HG02885 (cell line): ENCODE results near the gene USP11.

Source experiments
- ATAC-seq: cut with Tn5 transposase; IDR thresholded peaks from one replicate; pipeline ENCODE4 v1.9.1; 2021; ENCODE audit warnings: mild to moderate bottlenecking; ENCODE audit not compliant: unreplicated experiment, poor library complexity

USP11 gene

DNA sequence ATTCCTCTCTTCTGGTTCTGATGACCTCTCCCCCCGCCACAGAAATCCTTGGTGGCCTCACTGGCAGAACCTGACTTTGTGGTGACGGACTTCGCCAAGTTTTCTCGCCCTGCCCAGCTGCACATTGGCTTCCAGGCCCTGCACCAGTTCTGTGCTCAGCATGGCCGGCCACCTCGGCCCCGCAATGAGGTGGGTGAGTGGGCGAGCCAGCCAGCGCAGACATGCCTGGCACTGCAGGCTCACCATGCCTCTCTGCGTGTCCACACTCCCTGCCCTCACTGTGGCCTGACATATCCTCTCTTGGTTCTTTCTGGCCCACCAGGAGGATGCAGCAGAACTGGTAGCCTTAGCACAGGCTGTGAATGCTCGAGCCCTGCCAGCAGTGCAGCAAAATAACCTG lies 30.5 kb upstream of the USP11 start:
- no peak for ATAC-seq

DNA sequence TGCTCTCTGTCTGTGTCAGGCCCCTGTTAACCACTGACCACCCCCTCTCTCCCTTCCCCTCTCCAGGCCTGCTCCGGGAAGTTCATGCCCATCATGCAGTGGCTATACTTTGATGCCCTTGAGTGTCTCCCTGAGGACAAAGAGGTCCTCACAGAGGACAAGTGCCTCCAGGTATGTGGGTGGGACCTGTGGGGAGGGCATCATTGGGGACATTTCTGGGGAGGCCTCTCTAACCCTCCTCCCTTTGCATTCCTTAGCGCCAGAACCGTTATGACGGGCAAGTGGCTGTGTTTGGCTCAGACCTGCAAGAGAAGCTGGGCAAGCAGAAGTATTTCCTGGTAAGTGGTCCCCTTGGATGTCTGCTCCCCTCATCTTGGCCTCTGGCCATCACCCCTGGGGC lies 29.9 kb upstream of the USP11 start:
- ATAC-seq, result no peak

DNA sequence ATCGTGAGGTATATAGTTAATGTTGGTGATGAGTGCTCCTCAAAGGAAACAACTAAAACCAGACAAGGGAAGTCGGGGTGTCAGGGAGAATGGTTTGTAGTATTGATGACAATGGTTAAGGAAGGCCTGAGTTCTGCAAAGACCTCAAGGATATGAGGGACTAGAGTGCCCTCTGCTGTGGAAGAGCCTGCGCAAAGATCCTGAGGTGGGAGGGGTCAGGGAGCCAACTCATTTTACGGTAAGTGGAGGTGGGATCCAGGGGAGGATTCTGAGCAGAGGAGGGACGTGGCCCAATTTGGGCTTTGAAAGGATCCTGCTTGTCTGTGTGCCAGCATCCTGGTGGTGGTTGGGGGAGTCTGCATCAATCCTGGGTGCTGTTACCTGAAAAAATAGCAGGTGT lies 27.8 kb upstream of the USP11 start:
- ATAC-seq, result no peak

DNA sequence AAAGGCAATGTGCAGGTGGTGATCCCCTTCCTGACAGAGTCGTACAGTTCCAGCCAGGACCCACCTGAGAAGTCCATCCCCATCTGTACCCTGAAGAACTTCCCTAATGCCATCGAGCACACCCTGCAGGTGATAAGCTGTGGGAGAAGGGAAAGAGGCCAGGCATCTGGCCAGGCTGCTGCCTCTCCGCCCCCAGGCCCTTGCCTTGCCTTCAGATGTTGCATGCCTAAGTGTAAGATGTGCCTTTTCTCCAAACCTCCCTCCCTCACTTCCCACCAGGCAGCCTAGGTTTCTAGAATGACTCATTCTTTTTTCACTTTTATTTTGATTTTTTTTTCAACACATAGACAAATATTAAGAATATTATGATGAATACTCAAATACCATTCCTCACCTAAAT lies 26.5 kb upstream of the USP11 start:
- ATAC-seq, result no peak

DNA sequence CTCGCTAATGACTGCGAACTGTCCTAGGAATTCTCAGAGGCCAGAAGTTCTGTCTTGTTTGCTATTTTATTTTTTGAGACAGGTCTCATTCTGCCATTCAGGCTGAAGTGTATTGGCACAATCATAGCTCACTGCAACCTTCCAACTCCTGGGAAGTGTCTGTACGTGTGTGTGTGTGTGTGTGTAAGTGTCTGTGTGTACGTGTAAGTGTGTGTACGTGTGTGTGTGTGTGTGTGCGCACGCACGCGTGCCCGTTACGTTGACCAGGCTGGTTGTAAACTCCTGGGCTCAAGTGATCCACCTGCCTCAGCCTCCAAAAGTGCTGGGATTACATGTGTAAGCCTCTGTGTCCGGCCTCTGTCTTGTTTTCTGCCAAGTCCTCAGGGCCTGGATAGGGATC lies 24.7 kb upstream of the USP11 start:
- no peak for ATAC-seq

DNA sequence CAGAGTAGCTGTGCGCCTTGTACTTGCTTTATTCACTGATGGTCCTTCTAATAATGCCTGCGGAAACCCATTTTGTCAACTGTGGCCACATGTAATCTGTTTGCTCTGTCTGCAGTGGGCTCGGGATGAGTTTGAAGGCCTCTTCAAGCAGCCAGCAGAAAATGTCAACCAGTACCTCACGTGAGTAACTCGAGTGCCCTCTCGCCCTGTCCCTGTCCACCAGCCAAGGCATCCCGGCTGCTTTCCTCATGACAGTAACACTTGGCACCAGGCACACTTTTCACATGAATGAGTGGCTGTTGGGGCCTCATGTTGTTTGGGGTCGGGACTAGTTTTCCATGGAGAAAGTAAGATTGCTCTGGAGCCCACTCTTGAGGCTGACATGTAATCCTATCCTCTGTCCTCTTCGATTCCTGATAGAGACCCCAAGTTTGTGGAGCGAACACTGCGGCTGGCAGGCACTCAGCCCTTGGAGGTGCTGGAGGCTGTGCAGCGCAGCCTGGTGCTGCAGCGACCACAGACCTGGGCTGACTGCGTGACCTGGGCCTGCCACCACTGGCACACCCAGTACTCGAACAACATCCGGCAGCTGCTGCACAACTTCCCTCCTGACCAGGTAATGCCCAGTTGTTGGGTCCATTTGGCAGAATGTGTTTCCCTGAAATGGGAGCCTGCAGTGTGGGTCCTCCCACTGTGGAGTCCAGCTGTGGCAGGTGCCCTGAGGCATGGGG lies 23.1 kb upstream of the USP11 start:
- no peak for ATAC-seq

DNA sequence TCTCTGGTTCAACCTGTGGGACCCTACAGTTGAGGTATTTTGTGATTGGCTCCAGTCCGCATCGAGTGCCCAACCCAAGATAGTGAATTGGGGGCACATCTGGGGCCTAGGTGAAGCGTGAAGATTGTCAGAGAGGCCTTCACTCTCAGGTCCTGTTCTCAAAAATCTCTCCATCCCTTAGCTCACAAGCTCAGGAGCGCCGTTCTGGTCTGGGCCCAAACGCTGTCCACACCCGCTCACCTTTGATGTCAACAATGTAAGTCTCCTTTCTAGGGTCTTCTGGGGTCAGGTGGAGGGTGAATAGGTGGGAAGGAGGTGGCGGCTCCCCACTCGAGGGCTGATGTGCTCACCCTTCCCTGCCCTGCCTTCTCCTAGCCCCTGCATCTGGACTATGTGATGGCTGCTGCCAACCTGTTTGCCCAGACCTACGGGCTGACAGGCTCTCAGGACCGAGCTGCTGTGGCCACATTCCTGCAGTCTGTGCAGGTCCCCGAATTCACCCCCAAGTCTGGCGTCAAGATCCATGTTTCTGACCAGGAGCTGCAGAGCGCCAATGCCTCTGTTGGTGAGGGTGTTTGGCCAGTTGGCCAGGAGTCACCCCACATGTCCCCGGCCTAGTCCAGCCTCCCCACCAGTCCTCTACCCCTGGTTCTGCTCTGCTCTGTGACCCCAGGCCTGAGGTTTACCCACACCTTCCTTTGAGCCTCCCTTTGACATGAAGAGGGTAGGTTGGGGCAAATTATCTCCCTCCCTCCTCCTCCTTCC lies 22.0 kb upstream of the USP11 start:
- ATAC-seq, result no peak

DNA sequence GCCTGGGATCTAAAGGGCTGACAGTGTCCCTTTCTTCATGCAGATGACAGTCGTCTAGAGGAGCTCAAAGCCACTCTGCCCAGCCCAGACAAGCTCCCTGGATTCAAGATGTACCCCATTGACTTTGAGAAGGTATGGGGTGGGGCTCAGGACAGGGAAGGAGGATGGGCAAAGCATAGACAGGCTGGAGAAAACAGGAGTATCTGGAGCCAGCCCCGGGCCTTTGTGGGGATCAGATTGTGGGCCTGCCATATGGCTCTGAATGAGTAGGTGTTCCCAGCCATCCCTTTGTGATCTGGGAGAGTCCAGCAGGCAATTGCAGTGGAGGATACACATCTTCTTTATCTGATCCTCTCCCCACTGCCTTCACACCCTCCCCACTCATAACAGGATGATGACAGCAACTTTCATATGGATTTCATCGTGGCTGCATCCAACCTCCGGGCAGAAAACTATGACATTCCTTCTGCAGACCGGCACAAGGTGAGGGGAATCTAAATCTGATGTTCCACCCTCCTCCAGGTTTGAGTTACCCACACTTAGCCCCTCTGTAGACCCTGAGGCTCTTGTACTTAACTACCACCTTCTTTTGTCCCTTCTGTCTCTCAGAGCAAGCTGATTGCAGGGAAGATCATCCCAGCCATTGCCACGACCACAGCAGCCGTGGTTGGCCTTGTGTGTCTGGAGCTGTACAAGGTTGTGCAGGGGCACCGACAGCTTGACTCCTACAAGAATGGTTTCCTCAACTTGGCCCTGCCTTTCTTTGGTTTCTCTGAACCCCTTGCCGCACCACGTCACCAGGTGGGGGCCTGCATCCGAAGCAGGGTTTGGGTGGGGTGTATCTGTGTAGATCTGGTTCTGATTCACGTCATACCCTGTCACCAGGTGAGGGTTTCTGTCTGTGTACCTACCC lies 20.2 kb upstream of the USP11 start:
- no peak for ATAC-seq

DNA sequence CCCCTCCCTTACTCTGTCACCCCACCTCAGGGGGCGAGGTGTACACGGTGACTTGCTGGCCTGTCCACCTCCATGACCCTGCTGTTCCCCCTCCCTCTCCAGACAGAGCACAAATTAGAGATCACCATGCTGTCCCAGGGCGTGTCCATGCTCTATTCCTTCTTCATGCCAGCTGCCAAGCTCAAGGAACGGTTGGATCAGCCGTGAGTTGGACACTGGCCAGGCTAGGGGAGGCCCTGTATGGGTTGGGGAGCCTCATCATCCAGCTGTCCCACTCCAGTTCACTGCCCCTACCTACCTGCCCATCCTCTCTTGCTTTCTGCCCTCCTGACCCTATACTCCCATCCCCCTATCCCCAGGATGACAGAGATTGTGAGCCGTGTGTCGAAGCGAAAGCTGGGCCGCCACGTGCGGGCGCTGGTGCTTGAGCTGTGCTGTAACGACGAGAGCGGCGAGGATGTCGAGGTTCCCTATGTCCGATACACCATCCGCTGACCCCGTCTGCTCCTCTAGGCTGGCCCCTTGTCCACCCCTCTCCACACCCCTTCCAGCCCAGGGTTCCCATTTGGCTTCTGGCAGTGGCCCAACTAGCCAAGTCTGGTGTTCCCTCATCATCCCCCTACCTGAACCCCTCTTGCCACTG lies 18.3 kb upstream of the USP11 start:
- ATAC-seq, result no peak

DNA sequence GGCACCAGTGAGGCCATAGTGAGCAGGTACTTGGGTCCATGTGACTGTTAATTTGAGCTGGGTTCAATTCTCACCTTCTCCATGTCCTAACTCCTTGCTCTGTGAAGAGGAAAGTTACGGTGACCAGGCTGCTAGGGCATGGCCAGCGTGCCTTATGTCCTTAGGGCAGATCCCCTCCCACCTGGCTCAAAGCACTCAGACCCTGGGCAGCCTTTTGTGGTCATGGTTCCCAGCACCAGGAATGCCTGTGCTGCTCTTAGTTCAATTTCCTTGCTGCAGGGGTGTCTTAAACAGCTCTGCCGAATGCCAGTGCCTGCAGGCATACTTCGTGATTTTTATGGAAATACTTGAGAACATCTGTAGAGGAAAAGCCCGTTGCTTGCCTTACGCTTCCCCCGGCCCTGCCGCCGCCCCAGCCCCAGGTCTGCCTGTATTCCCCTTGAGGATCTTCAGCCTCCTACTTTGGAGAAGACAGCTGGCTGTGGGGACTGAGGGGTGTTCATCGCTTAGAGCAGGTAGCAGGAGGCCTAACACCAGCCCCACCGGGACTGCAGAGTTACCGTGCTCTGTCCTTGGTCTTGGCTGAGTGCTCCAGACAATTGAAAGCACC lies 17.4 kb upstream of the USP11 start:
- no peak for ATAC-seq

DNA sequence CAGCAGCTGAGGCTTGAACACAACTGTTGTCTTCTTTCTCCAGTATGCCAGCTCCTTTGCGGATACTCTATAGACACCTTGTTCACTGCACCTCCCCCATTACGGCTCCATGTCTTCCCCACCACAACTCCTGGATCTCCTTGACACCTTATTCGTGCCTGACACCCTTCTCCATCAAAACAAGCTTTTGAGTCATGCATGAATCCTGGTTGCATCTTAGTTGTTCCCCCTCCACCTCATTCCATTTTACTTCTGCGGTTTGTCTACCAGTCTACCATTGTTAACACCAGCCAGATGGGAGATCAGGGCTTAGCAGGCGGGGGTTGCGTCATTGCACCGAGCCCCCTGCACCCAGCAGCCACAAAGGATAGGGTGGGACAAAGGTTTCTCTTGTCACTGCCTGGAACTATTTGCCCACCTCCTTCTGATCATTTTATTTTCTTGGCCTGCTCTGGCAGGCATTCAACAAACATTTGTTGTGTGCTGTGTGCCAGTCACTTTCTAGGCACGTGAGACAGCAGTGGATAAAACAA lies 16.4 kb upstream of the USP11 start:
- ATAC-seq, result no peak

DNA sequence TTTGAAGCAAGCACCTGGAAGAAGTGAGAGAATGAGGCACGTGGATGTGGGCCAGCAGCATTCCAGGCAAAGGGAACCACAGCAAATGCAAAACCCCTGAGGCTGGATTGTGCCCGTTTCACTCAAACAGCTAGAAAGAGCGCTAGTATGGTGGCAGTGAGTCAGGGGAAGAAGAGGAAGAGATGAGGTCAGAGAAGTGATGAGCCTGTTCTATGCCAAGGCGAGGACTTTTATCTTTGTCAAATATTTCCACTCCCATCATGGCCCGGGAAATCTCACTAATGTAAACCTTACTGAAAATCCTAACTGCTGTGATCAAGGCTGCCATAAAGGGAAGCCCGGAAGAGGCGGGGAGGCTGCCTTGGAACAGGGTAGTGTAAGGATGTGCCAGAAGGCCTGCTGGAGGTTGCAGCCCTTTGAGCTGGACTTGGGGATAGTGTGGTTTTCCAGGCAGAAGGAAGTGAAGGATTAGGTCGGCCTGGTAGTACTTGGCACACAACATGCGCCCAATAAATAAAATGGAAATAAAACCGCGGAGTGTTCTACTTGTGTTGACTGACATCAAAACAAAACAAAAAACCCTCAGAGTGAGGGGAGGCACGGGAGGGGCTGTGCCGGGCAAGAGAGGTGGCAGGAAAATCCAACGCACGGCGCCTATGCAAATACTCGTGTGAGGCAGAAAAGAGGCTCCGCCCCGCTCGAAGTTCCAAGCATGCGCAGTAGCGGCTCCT lies 15.5 kb upstream of the USP11 start:
- no peak for ATAC-seq

DNA sequence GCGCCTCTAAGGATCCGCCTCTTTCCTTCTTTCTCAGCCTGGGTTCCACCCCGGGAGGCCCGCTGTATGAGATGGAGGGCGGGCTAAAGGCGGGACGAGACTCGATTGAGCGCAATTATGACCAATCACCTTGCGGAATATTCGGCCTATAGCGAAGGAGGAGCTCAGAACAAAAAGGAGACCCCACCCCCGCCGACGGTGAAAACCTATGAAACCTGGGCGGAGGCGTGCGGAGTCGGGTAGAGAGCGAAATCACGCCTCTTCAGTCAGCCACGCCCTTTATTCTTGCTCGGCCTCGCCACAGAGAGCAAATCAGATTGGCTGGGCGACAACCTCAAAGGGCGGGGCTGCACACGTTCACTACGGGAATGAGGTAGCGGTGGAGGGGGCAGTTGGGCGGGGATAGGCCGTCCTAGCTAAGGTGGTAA lies 14.9 kb upstream of the USP11 start:
- peak; percentile 87 for ATAC-seq

DNA sequence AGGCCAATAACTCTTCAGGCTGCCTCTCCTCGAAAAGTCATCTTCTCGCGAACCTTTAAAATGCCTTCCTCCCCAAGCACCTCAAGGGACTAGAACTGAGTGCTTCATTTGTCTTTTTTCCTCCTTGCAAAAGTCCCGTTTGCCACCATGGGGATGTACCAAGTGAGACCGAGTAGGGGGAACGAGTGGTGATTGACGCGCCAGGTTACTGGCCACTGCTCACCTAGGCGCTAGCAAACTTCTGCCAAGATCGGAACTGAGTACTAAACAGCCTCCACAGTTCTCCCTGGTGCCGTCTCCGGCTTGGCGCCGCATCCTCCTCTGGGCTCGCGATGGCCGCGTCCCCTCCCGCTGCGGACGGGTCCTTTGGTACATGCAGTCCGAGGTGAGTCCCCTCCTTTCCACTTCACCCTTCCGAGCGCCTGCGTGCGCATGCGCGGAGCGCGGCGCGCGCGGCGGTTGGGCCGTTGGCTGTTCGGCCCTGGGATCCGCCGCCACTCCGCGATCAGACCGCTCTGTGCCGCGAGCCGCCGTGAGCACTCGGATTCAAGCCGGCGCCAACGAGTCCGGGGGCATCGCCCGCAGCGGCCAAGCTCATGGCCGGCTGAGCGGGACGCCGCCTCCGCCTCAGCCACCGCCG lies 14.4 kb upstream of the USP11 start, which contains the start of gene CDK16:
TSS of gene CDK16 (plus strand) at position 402 of the 640 bp plus-strand sequence. CDS start 4,877 bp downstream, outside the sequence.
- ATAC-seq, result peak; percentile 53

DNA sequence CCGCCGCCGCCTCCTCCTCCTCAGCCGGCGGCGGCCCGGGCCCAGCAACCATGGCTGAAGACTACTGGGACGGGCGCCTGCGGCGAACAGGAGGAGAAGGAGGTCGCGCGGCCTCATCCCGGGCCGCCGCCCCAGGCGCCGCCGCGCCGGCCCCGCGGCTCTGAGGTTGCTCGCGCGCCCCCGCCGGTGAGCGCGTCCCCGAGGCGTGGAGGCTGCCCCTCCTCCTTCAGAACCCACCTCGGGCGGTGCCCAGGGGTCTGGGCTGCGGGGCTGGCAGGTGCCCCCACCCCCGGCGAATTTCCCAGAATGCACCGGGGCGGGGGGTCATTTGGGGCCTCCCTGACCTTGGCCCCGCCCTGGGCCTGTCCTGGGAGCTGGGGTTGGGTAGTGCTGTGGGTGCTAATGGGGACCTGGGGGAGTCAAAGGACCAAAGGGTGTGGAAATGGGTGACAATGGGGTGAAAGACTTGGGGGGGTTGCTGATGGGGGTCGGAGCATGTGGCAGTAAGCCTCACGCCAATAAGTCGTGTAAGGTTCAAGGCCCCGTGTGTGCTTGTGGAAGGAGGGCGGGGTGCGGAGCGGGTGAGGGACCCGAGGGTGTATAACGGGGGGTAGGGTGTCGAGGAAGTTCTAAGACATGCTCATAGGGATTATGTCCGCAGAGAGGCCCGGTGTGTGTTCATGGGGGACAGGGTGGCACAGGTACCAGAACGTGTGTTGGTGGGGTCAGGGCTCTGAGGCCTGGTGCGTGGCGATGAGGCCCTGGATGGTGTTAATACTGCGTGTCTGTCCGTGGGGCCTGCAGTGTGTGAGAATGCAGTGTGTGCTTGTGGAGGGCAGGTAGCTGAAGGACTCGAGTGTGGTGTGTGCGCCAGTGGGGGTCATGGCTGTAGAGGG lies 13.6 kb upstream of the USP11 start:
- peak; percentile 3 for ATAC-seq

DNA sequence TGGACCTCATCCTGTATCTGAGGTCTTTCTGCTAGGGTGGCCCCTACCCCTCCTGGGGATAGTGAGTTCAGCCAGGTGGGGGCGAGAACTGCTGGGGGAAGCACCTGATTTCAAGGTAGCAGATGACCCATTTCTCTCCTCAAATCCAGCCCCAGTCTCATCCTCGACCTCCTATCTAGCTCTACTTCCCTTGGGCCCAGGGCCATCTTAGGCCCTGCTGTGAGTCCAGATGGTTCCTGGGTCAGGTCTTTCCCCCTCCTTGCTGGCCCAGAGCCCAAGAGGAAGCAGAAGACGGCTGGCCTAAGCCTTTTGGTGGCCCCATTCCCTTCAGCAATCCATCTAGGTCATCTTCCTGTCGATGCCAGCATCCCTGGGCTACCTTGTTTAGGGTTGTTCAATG lies 11.1 kb upstream of the USP11 start:
- ATAC-seq, result no peak

DNA sequence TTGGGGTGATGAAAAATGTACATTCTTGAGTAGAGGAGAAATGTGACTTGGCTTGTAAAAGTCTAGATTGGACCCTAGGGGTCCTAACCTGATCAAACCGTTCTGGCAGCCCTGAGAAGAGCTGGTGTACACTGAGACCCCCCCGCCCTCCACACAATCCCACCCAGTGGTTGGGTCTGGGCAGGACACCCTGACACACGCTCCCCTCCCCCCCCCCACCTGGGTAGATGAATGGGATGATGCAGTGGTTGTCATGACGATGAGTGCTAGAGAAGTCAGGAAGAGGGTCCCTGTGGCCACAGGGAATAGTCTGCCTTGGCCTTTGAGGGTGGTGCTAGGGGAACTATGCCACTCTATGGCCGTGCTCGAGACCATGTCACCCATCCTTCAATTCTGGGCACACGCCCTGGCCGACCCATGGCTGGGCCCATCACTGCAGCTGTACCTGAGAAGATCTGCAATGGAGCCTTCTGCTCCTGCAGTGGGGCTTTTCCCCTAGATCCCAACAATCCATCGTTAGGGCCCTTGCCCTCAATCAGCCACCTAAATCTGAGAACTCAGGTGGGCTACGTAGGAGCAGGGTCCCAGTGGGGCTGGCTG lies 10.0 kb upstream of the USP11 start:
- ATAC-seq, result no peak
